H54 (cell line): ENCODE data around the gene CTNNA3.

Source experiments
- DNase-seq: peaks from one replicate; pipeline ENCODE4 v3.0.0; 2011; ENCODE audit warnings: low spot score, mixed read lengths; ENCODE audit not compliant: insufficient read length
- FAIRE-seq: peaks from 3 replicates; lab custom pipeline; 2011; peaks lifted over from hg19 to GRCh38; lab: Jason Lieb, UNC
- POLR2A ChIP-seq: IDR thresholded peaks from 2 replicates; pipeline ENCODE4 v1.6.1; 2011; ENCODE audit warnings: low read depth, mild to moderate bottlenecking, low read length

CTNNA3 gene

DNA sequence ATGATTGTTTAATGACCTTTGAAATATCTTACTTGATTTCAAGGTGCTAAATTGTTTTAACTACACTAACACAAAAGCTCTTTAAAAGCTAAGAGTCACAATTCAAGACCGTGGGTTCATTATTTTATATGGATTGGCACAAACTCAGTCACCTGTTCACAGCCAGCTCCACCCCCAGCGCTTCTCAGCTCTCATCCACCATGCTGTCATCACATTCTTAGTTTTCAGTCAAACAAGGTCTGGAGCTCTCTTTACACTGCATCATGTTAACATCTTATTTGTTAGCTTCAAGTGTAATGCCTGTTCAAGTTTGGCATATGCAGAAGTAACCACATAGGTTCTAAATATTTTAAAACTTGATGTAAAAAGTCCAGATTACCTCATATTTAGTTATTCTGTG lies 951.1 kb downstream of the CTNNA3 start:
- FAIRE-seq (peak; percentile 86), DNase-seq (no peak)
- no peak for TF ChIP-seq POLR2A

DNA sequence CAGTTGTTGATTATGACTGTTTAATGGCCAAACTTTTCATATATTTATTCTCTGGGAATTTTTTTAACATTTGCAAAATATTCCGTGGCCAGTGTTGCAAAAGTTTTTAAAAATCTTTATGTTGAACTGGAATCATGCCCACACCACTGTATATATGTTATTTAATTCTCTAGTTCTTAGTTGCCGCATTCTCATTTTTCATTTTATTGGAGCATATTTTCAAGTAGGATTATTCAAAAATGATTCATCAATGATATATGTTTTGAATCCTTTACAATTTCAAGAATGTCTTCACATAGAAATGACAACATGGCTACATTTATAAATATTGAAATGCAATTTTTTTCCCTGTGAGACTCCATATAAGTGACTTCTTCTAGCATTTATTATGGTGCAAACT lies 958.8 kb downstream of the CTNNA3 start:
- no peak for TF ChIP-seq POLR2A
- no peak for DNase-seq
- no peak for FAIRE-seq

DNA sequence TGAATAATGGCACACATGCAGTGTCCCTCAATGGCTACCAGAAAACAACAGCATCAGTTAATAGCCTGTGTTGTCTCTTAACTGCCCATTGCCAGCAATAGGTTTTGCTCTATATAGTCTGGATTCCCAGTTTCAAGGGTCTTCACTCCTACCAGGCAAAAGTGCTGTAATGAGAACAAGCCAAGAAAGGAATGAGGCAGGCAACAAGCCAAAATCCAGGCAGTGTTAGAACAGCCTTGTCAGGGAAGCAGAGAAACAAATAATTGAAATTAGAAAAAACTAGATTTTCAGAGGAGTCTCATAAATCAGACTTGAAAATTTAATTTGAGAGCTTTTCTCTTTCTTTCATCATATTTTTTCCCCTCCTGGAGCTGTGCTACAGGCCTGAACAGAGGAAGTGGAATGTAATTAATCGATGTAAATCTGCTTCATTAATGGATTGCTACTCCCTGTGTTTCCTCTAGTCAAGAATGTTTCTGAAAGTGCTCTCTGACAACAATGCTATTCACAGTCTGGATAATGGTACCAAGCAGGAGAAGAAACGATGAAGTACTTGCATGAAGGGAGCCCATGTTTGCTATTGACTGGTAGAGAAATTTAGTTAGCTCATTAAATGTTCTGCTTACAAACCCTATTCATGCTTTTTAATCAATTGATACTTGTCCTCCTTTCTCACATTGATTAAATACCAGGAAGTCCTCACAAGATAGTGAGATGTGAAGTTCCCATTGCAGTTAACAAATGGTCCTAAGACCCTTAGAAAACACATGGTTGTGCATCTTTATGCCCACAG lies 972.2 kb downstream of the CTNNA3 start:
- no peak for DNase-seq
- no peak for TF ChIP-seq POLR2A
- peak; percentile 84 for FAIRE-seq

DNA sequence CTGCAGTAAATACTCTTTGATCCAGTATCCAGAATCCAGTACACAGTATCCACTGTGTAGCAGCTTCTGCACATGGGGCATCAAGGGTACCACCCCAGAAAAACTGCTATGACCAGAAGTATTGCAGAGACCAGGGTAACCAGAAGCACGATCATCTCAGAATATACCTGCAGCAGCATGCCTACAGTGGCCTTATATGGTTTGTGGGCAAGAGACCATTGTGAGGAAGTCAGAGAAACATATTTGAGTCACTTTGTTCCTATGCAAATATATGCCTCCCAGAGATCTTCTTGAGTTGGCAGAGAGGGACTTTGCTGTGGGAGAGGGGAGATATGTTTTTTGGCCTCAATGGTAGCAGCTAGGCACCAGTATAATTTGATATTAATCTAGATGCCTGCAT lies 976.5 kb downstream of the CTNNA3 start:
- no peak for DNase-seq
- FAIRE-seq, result no peak
- TF ChIP-seq POLR2A, result no peak

DNA sequence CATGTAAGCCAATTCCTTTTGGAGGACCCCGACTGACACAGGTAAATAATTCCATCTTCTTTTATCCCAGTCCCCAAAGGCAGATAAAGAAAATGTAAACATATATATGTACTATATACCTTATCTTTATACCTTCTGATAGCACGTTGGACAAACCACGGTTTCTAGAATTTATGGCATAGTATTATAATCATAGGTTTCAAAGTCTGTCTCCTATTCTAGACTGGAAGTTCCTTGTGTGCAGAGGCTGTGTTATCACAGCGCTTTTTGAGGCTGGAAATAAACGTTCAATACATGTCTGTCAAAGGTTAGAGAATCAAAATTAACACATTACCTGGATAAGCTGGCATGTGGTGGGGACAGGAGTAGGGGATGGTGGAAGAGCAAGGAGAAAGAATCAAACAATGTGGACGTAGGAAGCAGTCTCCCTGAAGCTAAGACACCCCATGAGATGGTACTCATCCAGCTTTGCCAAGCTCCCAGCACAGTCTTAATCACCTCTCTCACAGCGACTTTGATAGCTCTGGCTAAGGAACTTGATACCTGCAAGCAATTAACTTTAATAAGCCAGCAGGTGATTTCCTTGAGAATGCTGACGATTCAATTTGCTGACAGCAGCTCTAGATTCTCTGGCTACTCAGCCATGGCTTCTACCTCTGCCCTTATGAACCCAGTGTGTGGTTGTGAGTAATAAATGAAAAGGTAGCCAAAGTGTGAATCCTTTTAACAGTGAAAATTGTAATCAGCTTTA lies 978.6 kb downstream of the CTNNA3 start:
- FAIRE-seq (no peak), DNase-seq (no peak)
- no peak for TF ChIP-seq POLR2A

DNA sequence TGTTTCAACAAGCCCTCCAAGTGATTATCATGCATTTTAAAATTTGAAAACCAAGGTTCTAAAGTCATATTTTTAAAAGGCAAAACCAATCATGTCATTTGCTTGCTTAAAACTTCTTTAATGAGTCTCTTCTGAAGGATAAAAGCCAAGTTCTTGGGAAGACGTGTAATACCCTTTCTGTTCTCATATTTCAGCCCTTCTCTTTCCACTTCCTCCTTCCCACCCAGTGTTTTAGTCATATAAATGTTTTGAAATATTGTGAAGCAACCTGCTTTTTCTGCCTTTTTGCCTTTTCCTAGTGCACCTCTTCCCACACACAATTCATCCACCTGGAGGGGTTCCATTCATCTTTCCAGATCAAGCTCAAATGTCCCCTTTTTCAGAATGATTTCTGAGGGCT lies 981.3 kb downstream of the CTNNA3 start:
- no peak for TF ChIP-seq POLR2A
- DNase-seq, result no peak
- FAIRE-seq, result peak; percentile 43

DNA sequence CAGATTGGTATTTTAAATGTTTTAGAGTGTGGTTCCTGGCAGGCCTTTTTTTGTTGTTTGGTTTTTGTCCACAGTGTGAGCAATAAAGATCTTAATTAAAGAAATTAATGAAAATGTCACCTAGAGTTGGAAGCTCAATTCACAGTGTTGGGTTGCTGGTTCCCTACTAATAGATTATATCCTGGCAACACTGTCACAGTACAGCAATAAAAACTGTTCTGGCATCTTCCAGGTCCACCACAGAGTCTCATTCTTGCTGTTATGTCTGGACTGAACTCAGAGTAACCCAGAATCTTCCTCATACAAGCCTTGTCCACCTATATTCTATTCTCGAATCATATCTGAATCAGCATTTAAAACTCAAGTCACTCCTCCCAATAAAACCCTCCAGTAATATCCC lies 982.6 kb downstream of the CTNNA3 start:
- DNase-seq (no peak), FAIRE-seq (peak; percentile 67)
- TF ChIP-seq POLR2A, result no peak

DNA sequence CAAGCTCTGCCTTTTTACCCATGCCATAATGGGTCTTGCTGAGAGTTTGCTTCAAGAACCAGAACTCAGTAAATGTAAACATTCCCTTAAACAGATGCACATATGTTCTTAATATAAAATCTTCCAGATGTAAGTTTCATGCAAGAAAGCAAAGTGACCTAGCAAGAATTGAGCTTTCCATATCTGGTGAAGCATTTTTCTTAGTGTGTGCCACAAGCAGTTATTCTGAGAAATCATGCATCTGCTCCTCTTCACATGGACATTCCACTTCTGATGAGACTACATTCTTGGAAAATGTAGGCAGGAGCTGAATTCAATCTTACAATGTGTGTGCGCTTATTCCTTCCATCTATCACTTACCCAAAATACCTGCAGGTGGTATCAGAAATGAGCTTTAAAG lies 997.9 kb downstream of the CTNNA3 start:
- FAIRE-seq (peak; percentile 30), DNase-seq (no peak)
- no peak for TF ChIP-seq POLR2A

DNA sequence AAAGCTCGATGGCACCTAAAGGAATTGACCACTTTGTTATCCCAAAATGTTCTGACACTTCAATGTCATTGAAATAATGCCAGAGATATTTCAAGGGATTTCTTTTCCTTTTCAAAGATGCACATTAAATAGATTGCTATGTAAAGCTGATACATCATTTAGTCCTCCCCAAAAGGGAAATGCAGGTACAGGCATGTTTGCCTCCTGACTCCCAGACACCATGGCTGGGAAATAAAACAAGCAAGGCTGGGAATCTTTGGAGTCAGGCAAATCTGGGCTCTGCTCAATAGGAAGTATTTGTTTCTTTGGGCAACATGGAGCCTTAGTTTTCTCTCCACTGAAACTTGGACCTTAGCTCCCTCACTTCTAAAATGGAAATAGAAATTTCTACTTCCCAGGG lies 1000.9 kb downstream of the CTNNA3 start:
- FAIRE-seq (peak; percentile 36), DNase-seq (no peak)
- TF ChIP-seq POLR2A, result no peak

DNA sequence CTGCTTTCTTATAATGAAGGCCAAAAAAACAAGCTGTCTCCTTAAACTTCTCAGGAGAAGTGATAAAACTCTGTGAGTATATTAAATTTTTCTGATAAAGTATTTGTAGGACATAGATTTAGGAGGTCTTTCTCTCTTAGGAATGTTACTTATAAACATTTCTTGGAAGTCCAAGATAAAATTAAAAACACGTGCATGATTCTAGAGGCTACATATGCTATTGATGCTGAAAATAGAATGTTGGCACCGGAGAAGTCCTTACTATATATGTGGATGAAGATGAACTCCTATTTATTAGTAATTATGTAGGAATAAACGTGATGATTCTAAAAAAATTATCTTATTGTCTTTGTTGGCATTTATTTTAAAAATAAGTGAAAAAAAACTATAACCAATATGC lies 1011.4 kb downstream of the CTNNA3 start:
- FAIRE-seq (no peak), DNase-seq (no peak)
- no peak for TF ChIP-seq POLR2A

DNA sequence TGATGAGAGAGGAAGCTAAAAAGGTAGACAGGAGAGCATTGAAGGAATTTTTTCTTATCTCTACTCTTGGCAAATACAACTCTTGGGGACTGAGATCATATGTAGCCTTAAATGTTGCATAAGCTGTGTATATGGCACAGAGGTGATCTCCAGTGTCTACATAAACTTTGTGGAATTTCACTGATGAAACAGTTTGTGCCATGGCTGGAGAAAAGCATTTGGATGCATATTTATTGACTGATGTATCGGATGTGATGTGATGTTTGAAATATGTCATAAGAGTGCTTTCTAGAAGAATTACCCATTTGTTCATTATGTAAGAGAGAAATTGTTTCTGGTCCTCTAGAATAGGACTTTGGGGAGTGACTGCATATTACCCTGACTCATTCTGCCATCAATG lies 1015.1 kb downstream of the CTNNA3 start:
- TF ChIP-seq POLR2A, result no peak
- DNase-seq (peak; percentile 2), FAIRE-seq (peak; percentile 91)

DNA sequence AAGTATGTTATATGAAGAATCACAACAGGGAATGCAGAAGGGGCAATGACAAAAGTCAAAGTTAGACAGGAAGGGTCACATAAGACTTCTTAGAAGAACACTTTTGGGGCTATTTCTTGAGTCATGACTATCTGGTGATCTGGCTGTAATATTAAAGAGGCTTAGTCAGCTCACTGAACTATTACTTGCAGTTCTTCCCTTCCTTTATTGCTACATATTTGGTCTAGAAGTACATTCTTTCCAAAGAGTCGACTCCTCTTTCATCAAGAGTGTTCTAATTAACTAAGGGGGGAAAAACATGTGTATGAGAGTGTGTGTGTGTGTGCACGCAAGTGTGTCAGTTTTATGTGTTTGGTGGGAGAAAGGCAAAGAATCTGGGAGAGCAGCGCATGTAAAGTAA lies 1017.5 kb downstream of the CTNNA3 start:
- FAIRE-seq (peak; percentile 60), DNase-seq (no peak)
- TF ChIP-seq POLR2A, result no peak

DNA sequence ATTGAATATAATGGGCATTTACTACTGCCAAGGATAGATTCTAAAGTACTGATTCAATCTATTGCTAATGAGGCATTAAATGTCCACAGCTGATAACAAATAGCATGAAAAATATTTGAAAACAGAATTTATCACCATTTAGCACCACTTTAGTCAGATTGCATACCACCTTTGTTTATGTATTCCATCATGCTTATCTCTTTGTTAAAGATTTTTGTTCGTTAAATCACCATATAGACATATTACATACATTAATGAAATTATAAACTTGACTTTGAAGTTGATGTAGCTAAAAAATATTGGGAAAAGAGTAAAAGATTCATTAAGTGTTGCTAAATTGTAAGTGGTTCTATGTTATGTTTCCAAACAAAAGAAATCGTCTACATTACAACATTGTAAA lies 1022.9 kb downstream of the CTNNA3 start:
- no peak for TF ChIP-seq POLR2A
- FAIRE-seq, result no peak

DNA sequence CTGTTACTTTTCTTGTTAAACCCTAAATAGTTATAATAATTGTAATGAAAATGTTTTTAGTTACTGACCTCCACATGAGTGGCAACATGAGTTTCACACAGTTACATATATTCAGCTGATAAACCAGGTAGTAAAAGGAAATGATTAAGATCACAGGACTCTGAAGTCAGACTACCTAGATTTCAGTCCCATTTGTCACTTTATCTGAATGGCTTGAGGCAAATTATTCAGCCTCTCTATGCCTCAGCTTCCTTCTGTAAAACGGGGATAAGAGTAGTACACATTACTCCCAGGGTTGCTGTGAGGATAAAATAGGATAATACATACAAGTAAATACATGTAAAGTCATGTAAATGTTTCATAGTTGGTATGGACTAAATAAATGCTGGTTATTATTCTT lies 1024.4 kb downstream of the CTNNA3 start:
- FAIRE-seq (peak; percentile 77), DNase-seq (no peak)
- no peak for TF ChIP-seq POLR2A

More for the DNA sequence above, 1022.9 kb downstream of the CTNNA3 start:
- no peak for DNase-seq
